GM12874 (cell line): ENCODE data around the gene SF3A2.

Experiments used
- TF ChIP-seq, protein P1 (sequence below): IDR thresholded peaks from 2 replicates; pipeline ENCODE4 v1.5.1; 2011; ENCODE audit warnings: low read depth, mild to moderate bottlenecking, control low read depth, low read length, moderate library complexity; ENCODE audit not compliant: insufficient read depth

Gene SF3A2

GRCh38 chr19:2224754-2225349, 11.8 kb upstream of the SF3A2 start:
- TF ChIP-seq, protein P1, sequence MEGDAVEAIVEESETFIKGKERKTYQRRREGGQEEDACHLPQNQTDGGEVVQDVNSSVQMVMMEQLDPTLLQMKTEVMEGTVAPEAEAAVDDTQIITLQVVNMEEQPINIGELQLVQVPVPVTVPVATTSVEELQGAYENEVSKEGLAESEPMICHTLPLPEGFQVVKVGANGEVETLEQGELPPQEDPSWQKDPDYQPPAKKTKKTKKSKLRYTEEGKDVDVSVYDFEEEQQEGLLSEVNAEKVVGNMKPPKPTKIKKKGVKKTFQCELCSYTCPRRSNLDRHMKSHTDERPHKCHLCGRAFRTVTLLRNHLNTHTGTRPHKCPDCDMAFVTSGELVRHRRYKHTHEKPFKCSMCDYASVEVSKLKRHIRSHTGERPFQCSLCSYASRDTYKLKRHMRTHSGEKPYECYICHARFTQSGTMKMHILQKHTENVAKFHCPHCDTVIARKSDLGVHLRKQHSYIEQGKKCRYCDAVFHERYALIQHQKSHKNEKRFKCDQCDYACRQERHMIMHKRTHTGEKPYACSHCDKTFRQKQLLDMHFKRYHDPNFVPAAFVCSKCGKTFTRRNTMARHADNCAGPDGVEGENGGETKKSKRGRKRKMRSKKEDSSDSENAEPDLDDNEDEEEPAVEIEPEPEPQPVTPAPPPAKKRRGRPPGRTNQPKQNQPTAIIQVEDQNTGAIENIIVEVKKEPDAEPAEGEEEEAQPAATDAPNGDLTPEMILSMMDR: no peak

- TF ChIP-seq, protein P1: no peak
These were observed 11.1 kb upstream of the SF3A2 start for GRCh38 chr19:2225415-2226050.

- TF ChIP-seq, protein P1: no peak
These were observed 10.4 kb upstream of the SF3A2 start for GRCh38 chr19:2226051-2226839.

DNA sequence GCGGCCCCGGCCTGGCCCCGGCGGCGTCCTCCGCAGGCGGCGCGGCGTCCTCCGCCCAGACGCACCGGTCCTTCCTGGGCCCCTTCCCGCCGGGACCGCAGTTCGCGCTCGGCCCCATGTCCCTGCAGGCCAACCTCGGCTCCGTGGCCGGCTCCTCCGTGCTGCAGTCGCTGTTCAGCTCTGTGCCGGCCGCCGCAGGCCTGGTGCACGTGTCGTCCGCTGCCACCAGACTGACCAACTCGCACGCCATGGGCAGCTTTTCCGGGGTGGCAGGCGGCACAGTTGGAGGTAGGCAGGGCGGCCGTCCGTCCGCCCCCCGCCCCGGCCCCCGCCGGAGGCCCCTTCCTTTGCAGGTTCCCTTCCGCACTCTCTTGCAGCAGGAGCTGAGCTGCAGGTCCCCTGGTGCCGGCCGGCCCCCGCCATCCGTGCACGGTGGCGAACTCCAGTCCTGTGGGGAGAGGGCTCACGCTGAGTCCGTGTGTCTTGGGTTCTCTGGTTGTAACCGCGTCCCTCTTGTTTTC, 9.7 kb upstream of the SF3A2 start:
- TF ChIP-seq, protein P1: no peak

GRCh38 chr19:2227415-2228156, 9.0 kb upstream of the SF3A2 start:
- TF ChIP-seq, protein P1: no peak

- TF ChIP-seq, protein P1: no peak
These were observed 8.2 kb upstream of the SF3A2 start for GRCh38 chr19:2228157-2229030.
